Anterior cingulate cortex (tissue), 58 donors: ENCODE measurements around the gene UBASH3B.
A peak's percentile ranks its signal among the peaks of the same experiment; 100 is the strongest.

Experiments
- DNase-seq, 58 donors: peaks; one replicate each; lab custom pipeline; 2025; lab: John Stamatoyannopoulos, UW

Gene UBASH3B

GRCh38 chr11:122673701-122674100 is 18.2 kb downstream of the UBASH3B start:
- no peak for DNase-seq

- DNase-seq: no peak
Measured at GRCh38 chr11:122676638-122677037, 21.1 kb downstream of the UBASH3B start.

- DNase-seq: no peak
Measured at GRCh38 chr11:122677256-122677655, 21.7 kb downstream of the UBASH3B start.

GRCh38 chr11:122678406-122678805 is 22.9 kb downstream of the UBASH3B start:
- DNase-seq: no peak

- no peak for DNase-seq
Measured at GRCh38 chr11:122679466-122679865, 23.9 kb downstream of the UBASH3B start.

GRCh38 chr11:122681070-122681469 is 25.5 kb downstream of the UBASH3B start:
- DNase-seq: no peak

GRCh38 chr11:122681735-122682134 is 26.2 kb downstream of the UBASH3B start:
- peak in 16 of 58 donors; percentile 6 to 53 (median 23) for DNase-seq

- no peak for DNase-seq
Measured at GRCh38 chr11:122682464-122682863, 26.9 kb downstream of the UBASH3B start.

- no peak for DNase-seq
Measured at GRCh38 chr11:122685041-122685440, 29.5 kb downstream of the UBASH3B start.

- DNase-seq: no peak
Measured at GRCh38 chr11:122686111-122686510, 30.6 kb downstream of the UBASH3B start.

GRCh38 chr11:122690384-122690783 is 34.9 kb downstream of the UBASH3B start:
- DNase-seq: no peak

GRCh38 chr11:122690801-122691548 is 35.5 kb downstream of the UBASH3B start:
- peak in 2 of 58 donors; percentile 27 to 60 for DNase-seq

- DNase-seq: no peak
Measured at GRCh38 chr11:122691549-122692150, 36.1 kb downstream of the UBASH3B start.

GRCh38 chr11:122692444-122692843 is 36.9 kb downstream of the UBASH3B start:
- DNase-seq: no peak

- peak in 2 of 58 donors; percentile 14 to 21 for DNase-seq
Measured at GRCh38 chr11:122695076-122695615, 39.6 kb downstream of the UBASH3B start.

GRCh38 chr11:122696662-122697061 is 41.1 kb downstream of the UBASH3B start:
- DNase-seq: no peak

- no peak for DNase-seq
Measured at GRCh38 chr11:122697636-122698167, 42.2 kb downstream of the UBASH3B start.

- DNase-seq: no peak
Measured at GRCh38 chr11:122698392-122698791, 42.9 kb downstream of the UBASH3B start.

GRCh38 chr11:122700666-122701065 is 45.1 kb downstream of the UBASH3B start:
- no peak for DNase-seq

GRCh38 chr11:122701143-122701542 is 45.6 kb downstream of the UBASH3B start:
- no peak for DNase-seq

- no peak for DNase-seq
Measured at GRCh38 chr11:122703541-122704272, 48.2 kb downstream of the UBASH3B start.
